ENCODE results near the gene RAD21L1.
"Not testable (repeated sequence)": the region's sequence is repeated elsewhere in the genome, so short reads cannot be mapped to it uniquely, and the experiment has no call there.

Gene RAD21L1

DNA sequence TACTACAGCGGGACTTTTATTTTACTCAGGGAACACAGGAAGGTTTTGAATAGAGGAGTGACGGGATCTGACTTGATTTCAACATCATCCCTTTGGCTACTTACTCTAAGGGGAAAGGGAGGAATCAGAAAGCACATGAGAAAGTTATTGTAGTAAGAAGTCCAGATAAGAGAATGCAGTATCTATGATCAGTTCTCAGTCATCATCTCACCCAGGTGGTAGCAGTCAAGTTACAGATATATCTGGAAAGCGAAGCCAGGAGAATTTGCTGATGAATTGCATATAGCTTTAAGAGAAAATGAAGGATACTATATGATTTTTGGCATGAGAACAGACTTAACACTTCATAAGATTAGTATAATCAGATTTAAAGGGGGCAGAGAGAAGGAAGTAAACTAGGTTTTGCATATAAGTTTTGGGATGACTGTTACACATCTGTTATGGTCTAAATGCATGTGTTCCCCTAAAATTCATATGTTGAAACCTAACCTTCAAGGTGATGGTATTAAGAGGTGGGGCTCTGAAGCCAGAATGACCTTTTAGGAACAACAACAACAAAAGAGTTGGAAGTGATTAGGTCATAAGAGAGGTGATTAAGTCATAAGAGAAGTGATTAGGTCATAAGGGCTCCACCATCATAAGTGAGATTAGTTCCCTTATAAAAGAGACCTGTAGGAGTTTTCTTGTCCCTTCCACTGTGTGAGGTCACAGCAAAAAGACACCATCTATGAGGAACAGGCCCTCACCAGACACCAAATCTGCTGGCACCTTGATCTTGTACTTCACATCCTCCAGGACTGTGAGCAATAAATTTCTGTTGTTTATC lies 6.7 kb downstream of the RAD21L1 start:
- no peak for DNase-seq

DNA sequence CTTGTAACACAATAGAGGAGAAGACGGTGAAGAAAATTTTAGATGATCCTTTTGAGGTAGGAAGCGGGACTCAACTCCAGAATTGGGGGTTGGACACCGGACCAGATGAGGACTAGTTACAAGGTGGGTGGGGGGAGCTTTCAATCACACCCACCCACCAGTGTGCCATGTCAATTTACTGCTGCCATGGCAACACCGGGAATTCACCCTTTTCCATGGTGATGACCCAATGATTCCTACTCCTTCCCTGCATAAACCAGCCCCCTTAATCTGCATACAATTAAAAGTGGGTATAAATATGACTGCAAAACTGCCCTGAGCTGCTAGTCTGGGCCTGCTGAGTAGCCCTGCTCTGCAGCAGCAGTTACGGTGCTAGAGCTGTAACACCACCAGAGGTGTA lies 14.7 kb downstream of the RAD21L1 start:
- no peak for DNase-seq

DNA sequence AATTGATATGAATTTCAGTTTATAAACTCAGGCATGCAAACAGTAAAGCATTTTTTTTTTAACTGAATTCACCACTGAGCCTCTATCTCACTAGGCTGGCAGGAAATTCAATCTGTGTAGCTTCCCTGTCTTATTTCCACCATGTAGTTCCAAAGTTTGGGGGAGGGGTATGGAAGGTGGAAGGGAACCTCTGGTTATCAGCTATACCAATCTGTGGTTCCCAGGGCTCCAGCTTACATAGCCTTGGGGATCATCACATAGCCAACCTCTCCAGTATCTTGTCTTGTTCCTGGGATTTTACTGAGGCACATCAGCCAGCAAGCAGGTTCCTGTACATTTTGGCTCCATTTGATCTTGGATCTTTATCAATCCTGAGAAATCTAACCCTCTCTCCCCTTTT lies 15.6 kb downstream of the RAD21L1 start:
- no peak for DNase-seq

DNA sequence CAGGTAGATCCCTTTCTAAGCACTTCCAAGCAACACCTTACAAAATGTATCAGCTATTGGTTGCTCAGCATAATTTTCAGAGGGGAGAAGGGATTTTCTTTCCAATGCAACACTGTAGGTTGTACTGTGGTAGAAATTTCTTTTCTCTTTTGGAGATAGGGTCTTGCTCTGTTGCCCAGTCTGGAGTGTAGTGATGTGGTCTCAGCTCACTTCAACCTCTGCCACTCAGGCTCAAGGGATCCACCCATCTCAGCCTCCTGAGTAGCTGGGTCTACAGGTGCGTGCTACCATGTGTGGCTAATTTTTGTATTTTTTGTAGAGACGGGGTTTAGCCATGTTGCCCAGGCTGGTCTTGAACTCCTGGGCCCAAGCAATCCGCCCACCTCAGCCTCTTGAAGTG lies 16.3 kb downstream of the RAD21L1 start:
- no peak for DNase-seq

DNA sequence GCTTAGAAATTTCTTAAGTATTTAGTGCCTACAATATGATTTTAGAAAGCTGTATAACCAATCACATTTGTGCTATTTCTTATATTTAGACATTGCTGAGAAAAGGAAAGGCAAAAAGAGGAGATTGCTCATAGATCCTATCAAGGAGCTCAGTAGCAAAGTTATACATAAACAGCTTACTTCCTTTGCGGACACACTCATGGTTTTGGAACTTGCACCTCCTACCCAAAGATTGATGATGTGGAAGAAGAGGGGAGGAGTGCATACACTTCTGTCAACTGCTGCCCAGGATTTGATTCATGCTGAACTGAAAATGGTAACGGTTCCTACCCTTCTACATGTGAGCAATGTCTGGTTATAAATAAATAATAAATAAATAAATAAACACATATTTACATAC lies 16.7 kb downstream of the RAD21L1 start:
- no peak for DNase-seq

DNA sequence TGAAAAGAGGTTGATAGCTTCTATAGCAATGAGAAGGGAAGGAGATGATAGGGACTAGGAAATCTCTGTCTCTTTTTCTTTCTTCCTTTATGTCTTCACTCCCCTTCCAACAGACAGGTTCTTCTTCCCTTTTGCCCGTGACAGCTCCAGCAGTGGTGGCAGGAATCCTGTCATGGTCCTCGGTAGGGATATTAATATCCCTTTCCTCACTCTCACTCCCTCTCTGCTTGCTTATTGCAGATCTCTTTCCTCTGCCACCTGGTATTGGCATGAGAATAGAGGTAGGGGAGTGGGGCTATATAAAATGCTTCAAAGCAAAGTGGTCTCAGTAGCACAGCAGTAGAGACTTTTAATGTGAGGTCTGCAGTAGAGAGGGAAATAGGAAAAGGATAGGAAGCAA lies 19.7 kb downstream of the RAD21L1 start:
- DNase-seq = no peak

DNA sequence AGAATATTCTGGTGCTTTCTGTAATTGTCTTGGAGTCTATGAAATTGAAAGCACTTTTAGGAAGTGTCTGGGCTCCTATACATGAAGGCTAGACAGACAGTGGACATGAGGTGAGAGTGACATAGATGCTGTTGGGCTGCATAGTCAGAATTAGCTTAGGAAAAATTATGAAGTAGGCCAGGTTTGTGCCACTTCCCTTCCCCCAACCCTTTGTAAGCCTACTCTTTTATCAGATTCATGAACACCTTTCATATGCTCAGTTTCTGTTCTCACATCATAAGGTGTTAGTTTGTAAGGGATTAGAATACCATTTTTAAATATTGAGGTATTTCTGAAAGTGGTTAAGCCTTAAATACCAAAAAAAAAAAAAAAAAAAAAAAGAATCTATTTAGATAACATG lies 21.8 kb downstream of the RAD21L1 start:
- no peak for DNase-seq

DNA sequence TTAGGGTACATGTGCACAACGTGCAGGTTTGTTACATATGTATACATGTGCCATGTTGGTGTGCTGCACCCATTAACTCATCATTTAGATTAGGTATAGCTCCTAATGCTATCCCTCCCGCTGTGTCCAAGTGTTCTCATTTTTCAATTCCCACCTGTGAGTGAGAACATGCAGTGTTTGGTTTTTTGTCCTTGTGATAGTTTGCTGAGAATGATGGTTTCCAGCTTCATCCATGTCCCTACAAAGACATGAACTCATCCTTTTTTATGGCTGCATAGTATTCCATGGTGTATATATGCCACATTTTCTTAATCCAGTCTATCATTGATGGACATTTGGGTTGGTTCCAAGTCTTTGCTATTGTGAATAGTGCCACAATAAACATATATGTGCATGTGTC lies 24.4 kb downstream of the RAD21L1 start:
- DNase-seq = not testable (repeated sequence)

DNA sequence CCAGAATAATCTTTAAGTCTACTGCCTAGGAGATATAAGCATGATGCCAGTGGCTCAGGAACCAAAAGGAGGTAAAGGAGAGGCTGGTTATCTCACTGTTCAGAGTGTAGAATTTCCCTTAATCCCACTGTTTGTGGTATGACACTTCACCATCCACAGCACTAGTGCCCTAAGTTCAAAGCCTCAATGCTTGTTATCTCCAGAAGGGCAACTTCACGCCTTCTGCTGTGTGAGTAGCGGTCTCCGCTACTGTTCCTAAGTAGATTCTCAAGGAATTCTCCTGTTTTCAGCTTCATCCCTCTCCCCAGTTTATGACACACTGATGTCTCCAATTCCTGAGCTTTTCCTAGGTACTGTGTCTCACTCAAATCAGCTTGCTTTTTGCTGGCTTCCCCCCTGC lies 26.6 kb downstream of the RAD21L1 start:
- no peak for DNase-seq

DNA sequence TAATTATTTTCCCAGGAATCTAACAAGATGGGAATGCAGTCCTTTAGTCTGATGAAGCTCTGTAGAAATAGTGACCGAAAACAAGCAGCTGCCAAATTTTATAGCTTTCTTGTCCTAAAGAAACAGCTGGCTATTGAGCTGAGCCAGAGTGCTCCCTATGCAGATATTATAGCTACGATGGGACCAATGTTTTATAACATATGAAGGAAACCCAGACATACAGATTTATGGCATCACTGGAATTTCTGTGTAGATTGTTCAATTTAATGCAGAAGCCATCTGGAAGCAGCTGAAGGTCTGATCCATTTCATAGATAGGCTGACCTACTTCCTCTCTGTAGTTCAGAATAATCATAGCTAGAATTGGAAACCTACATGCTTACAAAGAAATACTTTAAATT lies 28.4 kb downstream of the RAD21L1 start:
- no peak for DNase-seq

DNA sequence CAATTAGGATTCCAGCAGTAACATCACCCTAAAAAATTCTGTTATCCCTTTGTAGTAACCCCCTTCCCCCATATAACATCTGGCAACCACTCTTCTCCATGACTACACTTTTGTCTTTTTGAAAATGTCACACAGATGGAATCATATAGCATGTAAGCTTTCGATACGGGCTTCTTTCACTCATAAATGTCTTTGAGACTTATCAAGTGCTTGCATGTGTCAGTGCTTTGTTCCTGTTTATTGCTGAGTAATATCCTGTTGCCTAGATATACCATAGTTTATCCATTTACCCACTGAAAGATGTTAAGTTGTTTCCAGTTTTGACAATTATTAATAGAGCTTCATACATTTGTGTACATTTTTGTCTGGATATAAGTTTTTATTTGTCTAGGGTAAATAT lies 29.8 kb downstream of the RAD21L1 start:
- no peak for DNase-seq

DNA sequence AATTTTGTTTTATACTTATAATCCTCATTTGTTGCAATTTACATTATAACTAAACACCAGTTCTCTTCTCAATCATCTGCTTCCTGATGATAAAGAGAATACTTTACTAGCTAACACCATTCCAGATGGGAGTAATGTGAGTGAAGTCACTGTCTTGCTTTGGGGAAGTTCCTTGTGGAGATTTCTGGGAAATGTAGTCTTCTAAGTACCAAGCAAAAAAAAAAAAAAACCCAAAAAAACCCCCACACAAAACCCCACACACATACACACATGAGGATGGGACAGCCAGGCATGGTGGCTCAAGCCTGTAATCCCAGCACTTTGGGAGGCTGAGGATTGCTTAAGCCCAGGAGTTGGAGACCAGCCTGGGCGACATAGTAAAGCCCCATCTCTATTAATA lies 38.0 kb downstream of the RAD21L1 start:
- no peak for DNase-seq

DNA sequence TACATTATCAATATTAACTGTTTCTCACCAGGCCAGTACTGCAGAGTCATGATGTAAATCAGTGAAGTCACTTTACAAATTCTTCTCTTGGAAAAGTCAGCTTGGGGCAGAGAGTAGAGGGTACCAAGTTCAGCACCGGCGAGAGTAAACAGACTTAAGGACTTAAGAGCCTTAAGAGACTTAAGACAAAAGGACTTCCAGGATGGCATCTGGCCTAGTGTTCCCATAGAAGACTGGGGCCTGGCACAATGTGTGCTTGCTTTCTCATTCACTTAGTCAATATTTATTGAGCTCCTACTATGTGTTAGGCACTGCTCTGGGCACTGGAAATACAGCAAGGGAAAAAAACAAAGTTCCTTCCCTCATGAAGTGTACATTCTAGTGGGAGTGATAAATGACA lies 38.9 kb downstream of the RAD21L1 start:
- DNase-seq = no peak

DNA sequence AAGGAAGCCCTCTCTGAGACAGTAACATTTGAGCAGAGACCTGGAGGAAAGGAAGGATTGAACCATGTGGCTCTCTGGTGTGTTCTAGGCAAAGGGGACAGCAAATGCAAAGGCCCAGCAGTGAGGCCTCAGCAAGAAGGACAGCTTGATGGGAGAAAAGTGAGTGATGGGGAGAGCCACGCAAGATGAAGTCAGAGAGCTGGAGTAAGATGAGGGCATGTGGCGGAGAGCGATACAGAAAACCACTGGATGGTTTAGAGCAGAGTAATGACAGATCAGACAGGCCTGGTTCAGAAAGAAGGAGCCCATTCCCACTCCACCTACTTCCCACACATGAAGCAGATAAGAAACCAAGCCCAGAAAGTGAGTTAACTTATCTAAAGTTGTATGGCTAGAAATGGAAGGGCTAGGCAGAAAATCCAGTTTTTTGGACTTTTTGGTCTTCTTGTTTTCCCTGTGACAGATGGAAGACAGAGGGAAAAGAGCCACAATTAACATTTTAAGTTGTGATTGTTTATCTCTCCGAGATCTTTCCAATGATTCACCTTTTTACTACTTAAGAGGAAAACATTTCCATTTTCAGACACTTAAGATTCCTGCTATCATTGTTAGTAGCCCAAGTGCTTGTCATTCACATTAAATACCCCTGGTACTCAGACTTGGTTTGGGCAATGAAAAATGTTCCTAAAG lies 39.5 kb downstream of the RAD21L1 start:
- peak in 1 of 2 donors; percentile 4 for DNase-seq

DNA sequence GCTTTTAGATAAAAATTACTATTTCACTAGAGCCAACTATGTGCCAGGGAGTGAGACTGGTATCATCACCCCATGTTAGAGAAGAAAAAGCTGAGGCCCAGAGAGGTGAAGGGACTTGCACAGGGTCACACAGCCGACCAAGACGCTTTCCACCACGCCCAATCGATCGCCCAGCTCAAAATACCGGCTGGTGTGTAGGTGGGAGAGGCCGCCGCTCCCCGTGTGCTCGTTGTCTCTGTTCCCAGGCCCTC lies 40.0 kb downstream of the RAD21L1 start:
- DNase-seq = no peak

DNA sequence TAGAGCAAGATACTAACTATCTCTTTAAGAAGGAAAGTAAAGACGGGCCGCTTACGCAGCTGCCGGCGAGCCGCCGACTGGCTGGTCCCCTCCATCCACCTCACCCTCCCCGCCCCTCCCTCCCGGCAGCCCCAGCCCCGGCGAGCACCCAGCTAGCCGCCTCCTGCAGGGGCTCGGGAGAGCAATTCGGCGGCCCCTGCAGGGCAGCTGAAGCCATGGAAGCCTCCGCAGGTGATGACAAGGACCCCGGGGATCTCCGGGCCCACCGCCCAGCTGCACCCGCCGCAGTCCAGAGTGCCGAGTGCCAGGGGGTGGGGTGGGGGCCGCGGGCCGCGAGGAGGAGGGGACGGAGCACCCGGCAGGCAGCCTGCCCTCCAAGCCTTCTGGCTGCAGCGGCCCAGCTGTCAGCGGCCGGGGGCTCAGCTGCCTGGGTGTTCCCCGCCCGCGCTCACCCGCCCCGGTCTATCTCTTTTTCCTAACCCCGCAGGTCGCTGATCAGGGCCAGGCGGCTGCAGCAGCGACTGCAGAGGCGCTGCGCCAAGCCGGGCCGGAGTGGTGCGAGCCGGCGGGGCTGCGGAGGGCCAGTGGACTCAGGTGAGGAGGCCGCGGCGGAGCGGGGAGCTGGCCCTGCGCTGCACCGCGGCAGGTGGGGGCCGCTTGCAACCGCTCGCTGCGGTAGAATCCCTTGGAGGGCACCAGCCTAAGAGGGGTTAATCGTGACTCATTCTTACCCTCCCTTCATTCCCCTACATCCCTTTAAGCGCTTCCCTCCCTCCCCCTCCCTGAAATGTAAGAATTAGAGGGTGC lies 40.5 kb downstream of the RAD21L1 start, which contains the start of gene SNPH:
TSS of gene SNPH (plus strand) at position 128 of the 807 bp plus-strand sequence. CDS start 29,946 bp downstream, outside the sequence.
- peak; percentile 79 to 83 for DNase-seq

DNA sequence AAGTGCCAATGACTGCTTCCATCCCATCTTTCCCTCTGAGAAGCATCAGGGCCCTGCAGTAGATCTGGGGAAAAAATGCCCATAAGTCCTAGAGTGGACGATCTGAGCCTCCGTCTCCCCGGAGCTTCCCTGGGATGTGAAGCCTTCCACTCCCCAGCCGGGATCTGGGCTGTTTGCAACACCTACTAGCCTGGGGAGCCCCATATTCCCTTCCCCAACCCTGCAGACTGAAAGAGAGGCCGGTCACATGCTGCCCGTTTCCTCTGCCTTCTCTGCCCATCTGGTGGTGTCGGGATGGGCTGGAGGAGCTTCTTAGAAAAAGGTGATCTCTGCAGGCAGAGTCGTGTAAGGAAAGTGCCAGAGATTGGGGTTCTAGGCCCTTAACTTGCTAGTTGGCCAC lies 41.3 kb downstream of the RAD21L1 start:
- DNase-seq = no peak

DNA sequence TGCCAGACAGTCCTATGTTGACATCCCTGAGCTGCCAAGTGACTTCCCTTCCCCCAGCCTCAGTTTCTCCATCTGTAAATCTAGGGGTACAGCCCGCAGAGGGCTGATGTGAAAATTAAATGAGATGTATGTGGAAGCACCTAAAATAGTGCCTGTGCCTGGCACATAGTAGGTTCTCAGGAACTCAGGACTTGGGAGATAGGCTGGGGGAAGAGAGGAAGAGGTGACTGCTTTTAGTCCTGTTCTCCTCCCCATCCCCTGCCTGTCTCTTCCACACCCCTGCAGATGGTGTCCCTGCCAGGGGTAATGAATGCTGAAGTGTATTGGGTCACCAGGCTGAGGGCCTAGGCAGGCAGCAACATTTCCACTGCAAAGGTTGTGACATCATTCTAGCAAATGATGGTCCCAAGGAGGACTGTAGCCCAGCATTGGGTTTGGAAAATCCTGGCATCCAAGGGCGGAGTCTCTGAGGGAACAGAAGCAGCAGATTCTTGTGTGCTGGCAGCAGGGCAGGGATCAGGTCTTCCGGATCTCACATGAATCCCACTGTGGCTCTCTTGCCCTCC lies 42.0 kb downstream of the RAD21L1 start:
- no peak for DNase-seq

DNA sequence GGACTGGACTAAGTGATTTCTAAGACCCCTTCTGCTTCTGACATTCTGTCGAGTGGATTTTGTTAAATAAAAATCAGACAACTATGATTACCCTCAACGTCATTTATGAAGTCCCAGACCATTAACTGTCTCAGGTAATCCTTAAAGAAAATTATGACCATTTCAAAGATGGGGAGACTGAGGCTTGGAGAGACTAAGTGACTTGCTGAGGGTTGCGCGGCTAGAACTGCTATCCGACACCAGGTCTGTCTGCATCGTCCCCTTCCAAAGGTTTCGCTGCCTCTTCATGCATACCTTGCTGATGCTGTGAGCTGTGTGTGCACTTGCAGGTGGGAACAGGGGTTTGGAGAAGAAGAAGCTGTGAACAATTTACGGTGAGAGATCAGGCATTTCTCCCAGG lies 43.4 kb downstream of the RAD21L1 start:
- DNase-seq = no peak

DNA sequence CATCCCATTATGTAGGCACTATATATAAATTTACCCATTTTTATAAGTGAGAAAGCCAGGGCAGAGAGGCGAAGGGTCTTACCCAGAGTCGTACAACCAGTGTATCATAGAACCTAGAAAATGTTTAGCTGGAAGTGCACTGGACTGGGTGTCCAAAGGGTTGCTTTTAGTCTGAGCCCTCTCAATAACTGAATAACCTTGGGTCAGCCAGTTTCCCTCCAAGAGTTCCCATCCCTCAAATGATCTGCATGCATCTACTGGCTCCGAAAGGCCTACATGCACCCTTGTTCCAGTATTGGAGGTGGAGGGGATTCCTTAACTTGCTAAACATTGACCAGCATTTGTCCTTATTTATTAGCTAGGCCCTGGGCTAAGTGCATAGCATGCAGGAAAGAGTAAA lies 44.0 kb downstream of the RAD21L1 start:
- DNase-seq = no peak

DNA sequence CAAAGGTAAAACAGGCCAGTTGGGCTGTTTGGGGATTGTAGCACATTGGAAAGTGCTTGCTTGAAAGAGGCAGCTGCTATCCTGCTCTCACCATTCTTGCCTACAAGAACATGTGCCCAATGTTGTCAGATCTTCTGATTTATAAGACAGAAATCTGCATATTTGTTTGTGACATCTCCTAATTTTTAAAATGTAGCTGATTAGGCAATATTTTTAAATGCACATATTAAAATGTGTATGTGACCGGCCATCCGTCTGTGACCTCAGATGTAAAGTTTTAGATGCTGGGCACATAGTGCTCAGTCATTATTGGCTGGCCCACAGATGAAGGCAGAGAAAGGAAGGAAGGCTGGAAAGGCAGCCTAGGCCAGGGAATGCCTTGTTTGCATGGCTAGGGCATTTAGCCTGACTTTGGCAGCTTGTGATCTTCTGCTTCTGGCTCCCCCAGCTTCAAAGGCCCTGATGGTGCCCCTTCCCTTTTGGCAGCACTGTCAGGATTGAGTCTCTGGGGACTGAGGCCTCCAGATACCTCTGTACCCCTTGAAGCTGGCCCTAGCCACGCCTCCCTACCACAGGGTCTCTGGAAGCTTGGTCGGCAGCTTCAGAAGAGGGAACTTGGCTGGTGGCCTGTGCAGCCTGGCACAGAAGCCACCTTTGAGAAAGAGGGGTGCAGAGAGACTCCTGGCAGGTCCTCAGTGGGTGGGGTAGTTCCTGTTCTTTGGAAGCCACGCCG lies 46.7 kb downstream of the RAD21L1 start:
- no peak for DNase-seq

DNA sequence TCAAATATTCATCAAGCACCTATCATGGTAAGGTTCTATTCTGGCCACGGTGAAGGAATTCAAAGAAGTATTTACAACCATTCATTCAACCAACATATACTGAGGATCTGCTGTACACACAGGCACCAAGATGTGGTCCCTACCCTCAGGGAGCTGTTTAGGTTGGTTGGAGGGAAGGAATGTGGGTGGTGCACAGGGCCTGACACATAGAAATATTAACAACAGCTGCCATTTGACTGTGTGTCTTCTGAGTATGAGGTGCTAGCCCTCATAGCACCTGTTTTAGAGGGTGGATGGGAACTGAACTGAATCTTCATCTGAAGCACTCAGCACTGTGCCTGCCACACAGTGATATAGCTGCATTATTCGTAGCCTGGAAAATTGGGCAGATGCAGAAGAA lies 47.5 kb downstream of the RAD21L1 start:
- DNase-seq = no peak

Measured in CD4-positive, alpha-beta T cell treated with Interleukin-4 for 1 hour (primary cell).